HepG2 (cell line): ENCODE data around the gene PAQR7. TPM values are rescaled to one million over a fixed set of nuclear protein-coding genes. Genes with fewer than 3 reads are reported as not detected.

Experiments
- AKAP8 ChIP-seq: sonication (generic); formaldehyde crosslinking; IDR thresholded peaks from 2 replicates; pipeline ENCODE4 v1.5.1; 2020; ENCODE audit warnings: mild to moderate bottlenecking, missing genetic modification reagents
- AKNA ChIP-seq: sonication (generic); formaldehyde crosslinking; IDR thresholded peaks from 2 replicates; pipeline ENCODE4 v1.4.0; 2020; ENCODE audit warnings: missing genetic modification reagents, borderline replicate concordance
- ARID2 ChIP-seq: sonication (generic); formaldehyde crosslinking; IDR thresholded peaks from 2 replicates; pipeline ENCODE4 v1.8.1; 2022; ENCODE audit warnings: mild to moderate bottlenecking, missing genetic modification reagents, borderline replicate concordance
- GLMP ChIP-seq: sonication (generic); formaldehyde crosslinking; IDR thresholded peaks from 2 replicates; pipeline ENCODE4 v1.9.0; 2021; ENCODE audit warnings: missing genetic modification reagents, mild to moderate bottlenecking, borderline replicate concordance
- KAT2B ChIP-seq: fragments of 150-350 bp; IDR thresholded peaks from 2 replicates; pipeline ENCODE4 v1.6.1; 2014; ENCODE audit warnings: low read depth, low read length, borderline replicate concordance
- KDM5A ChIP-seq: fragments of 200-600 bp; sonication (generic); IDR thresholded peaks from 2 replicates; pipeline ENCODE4 v1.7.0; 2018; ENCODE audit warnings: antibody characterized with exemption, mild to moderate bottlenecking, low read length, borderline replicate concordance
- MXD3 ChIP-seq: IDR thresholded peaks from 2 replicates; pipeline ENCODE4 v1.6.1; 2016; ENCODE audit warnings: mild to moderate bottlenecking, missing biosample characterization, missing genetic modification reagents
- RELA ChIP-seq: sonication (generic); formaldehyde crosslinking; IDR thresholded peaks from 2 replicates; pipeline ENCODE4 v1.4.0; 2020; ENCODE audit warnings: missing genetic modification reagents
- SP2 ChIP-seq: sonication (generic); formaldehyde crosslinking; IDR thresholded peaks from 2 replicates; pipeline ENCODE4 v1.5.1; 2020; ENCODE audit warnings: mild to moderate bottlenecking, missing genetic modification reagents
- SUZ12 ChIP-seq: fragments of 150-350 bp; IDR thresholded peaks from 2 replicates; pipeline ENCODE4 v1.6.1; 2014; ENCODE audit warnings: low read depth, low read length
- ZBTB20 ChIP-seq: sonication (generic); formaldehyde crosslinking; IDR thresholded peaks from 2 replicates; pipeline ENCODE4 v1.8.1; 2023; ENCODE audit warnings: missing genetic modification reagents, low read depth, mild to moderate bottlenecking, borderline replicate concordance
- ZEB1 ChIP-seq: IDR thresholded peaks from 2 replicates; pipeline ENCODE4 v1.6.1; 2012; ENCODE audit warnings: mild to moderate bottlenecking, low read depth, inconsistent platforms; ENCODE audit not compliant: insufficient replicate concordance
- ZMAT3 ChIP-seq: sonication (generic); formaldehyde crosslinking; conservative IDR thresholded peaks from 2 replicates; pipeline ENCODE4 v1.7.0; 2021; ENCODE audit warnings: missing genetic modification reagents
- ZNF230 ChIP-seq: sonication (generic); formaldehyde crosslinking; IDR thresholded peaks from 2 replicates; pipeline ENCODE4 v1.4.0; 2020; ENCODE audit warnings: mild to moderate bottlenecking, missing genetic modification reagents
- ZNF660 ChIP-seq: sonication (generic); formaldehyde crosslinking; IDR thresholded peaks from 2 replicates; pipeline ENCODE4 v1.5.1; 2020; ENCODE audit warnings: mild to moderate bottlenecking, low read depth, missing genetic modification reagents, borderline replicate concordance
- ZNF740 ChIP-seq: sonication (generic); formaldehyde crosslinking; IDR thresholded peaks from 2 replicates; pipeline ENCODE4 v1.4.0; 2020; ENCODE audit warnings: missing genetic modification reagents
- ZNF816 ChIP-seq: sonication (generic); formaldehyde crosslinking; IDR thresholded peaks from 2 replicates; pipeline ENCODE4 v1.8.0; 2022; ENCODE audit warnings: missing genetic modification reagents, mild to moderate bottlenecking, borderline replicate concordance
- ZUFSP ChIP-seq: sonication (generic); formaldehyde crosslinking; IDR thresholded peaks from 2 replicates; pipeline ENCODE4 v1.9.0; 2021; ENCODE audit warnings: missing genetic modification reagents, mild to moderate bottlenecking, borderline replicate concordance
- polyA plus RNA-seq, 8 experiments: library from polyadenylated mRNA; depleted of rRNA in 3 of 8; stranded (reverse) in 7 of 8; unstranded in 1 of 8; fragments of >200 nt; fragmentation: Illumina TruSeq in 4 of 8; extraction: Trizol in 4 of 8; gene quantifications; 2 replicates each; pipeline versions ENCODE4 v1.2.1 to v1.2.3, GENCODE V29; 2011 to 2016; ENCODE audit warnings: low read depth in 4 of 8, missing spikeins in 1 of 8, mixed read lengths in 1 of 8; ENCODE audit not compliant: insufficient read depth in 1 of 8
- total RNA-seq, 5 experiments: library from RNA; depleted of rRNA; stranded (reverse); fragments of >200 nt; fragmentation: Illumina TruSeq; extraction: Trizol; gene quantifications; 2 replicates each; pipeline ENCODE4 v1.2.3, GENCODE V29; 2016; ENCODE audit warnings: low read depth in 1 of 5

Gene PAQR7
- total and polyA plus RNA-seq, 2 of the 13 experiments (the other 11 are each of a cell fraction or from before 2014, with no cell fraction given) = 13.2 to 16.6 TPM

GRCh38 chr1:25905680-25906643 is 30.5 kb upstream of the PAQR7 start, which contains the start of gene STMN1 (continued):
- TF ChIP-seq ZUFSP (CRISPR knock-in tag) = no peak
- TF ChIP-seq ZBTB20 = peak; percentile 62; the same call in 1 of the 2 replicates
- no peak; the same call in none of the 2 replicates for TF ChIP-seq MXD3 (CRISPR knock-in tag)
- no peak; the same call in 1 of the 2 replicates for TF ChIP-seq KDM5A
- TF ChIP-seq ZNF660 (CRISPR knock-in tag) = no peak
- peak; percentile 25; the same call in 1 of the 2 replicates for TF ChIP-seq SP2
- TF ChIP-seq ZEB1 = peak; percentile 25
- peak; percentile 83; the same call in 1 of the 2 replicates for TF ChIP-seq ZNF740
- TF ChIP-seq ZNF230 (CRISPR knock-in tag) = no peak; the same call in 1 of the 2 replicates
- TF ChIP-seq ZMAT3 (CRISPR knock-in tag) = no peak
- TF ChIP-seq KAT2B = no peak
- no peak for TF ChIP-seq ZNF816 (CRISPR knock-in tag)
- TF ChIP-seq ARID2 (CRISPR knock-in tag) = no peak
- TF ChIP-seq GLMP (CRISPR knock-in tag) = no peak
- peak; percentile 28; the same call in 1 of the 2 replicates for TF ChIP-seq SUZ12
- TF ChIP-seq AKNA = no peak
- TF ChIP-seq RELA = no peak
- 0 out of 2 replicates have a peak, but pooled peaks have one; percentile 35 for TF ChIP-seq AKAP8 (CRISPR knock-in tag)
